Osteoblast (primary cell): Measurements from ENCODE around the gene EYS. TPM values are rescaled to one million over a fixed set of nuclear protein-coding genes. Genes with fewer than 3 reads are reported as not detected.

Experiments used
- DNase-seq: peaks from one replicate; pipeline ENCODE4 v3.0.0; 2011; ENCODE audit warnings: low spot score, mixed read lengths; ENCODE audit not compliant: insufficient read length; ENCODE audit errors: missing footprints
- H2AFZ ChIP-seq: 2 replicates; pipeline ENCODE4 v1.6.0; 2011; ENCODE audit warnings: mild to moderate bottlenecking, low read length
- H3K27ac ChIP-seq: 2 replicates; pipeline ENCODE4 v1.5.1; 2011; ENCODE audit warnings: mild to moderate bottlenecking, low read depth, low read length, moderate library complexity
- H3K27me3 ChIP-seq: 2 replicates; pipeline ENCODE4 v1.6.0; 2012; ENCODE audit warnings: mild to moderate bottlenecking, control low read depth, inconsistent platforms, low read length, moderate library complexity; ENCODE audit not compliant: insufficient read depth
- H3K36me3 ChIP-seq: 2 replicates; pipeline ENCODE4 v1.5.1; 2011; ENCODE audit warnings: mild to moderate bottlenecking, low read length, control low read depth, moderate library complexity; ENCODE audit not compliant: insufficient read depth
- H3K4me1 ChIP-seq: 2 replicates; pipeline ENCODE4 v1.5.1; 2011; ENCODE audit warnings: mild to moderate bottlenecking, low read length, control low read depth, moderate library complexity; ENCODE audit not compliant: insufficient read depth
- H3K4me2 ChIP-seq: 2 replicates; pipeline ENCODE4 v1.6.0; 2011; ENCODE audit warnings: mild to moderate bottlenecking, low read length; ENCODE audit not compliant: insufficient read depth
- H3K4me3 ChIP-seq: fragments of 200-600 bp; sonication (generic); 3 replicates; pipeline ENCODE4 v1.5.1; 2012; ENCODE audit warnings: mild to moderate bottlenecking, low read length, inconsistent platforms; ENCODE audit not compliant: insufficient read depth
- H3K79me2 ChIP-seq: 2 replicates; pipeline ENCODE4 v1.6.0; 2012; ENCODE audit warnings: mild to moderate bottlenecking, low read length, control low read depth, inconsistent platforms; ENCODE audit not compliant: insufficient read depth
- H3K9me3 ChIP-seq: 2 replicates; pipeline ENCODE4 v1.5.1; 2011; ENCODE audit warnings: low read depth, low read length, control low read depth
- H4K20me1 ChIP-seq: 2 replicates; pipeline ENCODE4 v1.6.0; 2012; ENCODE audit warnings: mild to moderate bottlenecking, low read length, control low read depth; ENCODE audit not compliant: insufficient read depth
- CTCF ChIP-seq: IDR thresholded peaks from 2 replicates; pipeline ENCODE4 v1.5.1; 2011; ENCODE audit warnings: mild to moderate bottlenecking, low read depth, low read length, moderate library complexity; ENCODE audit errors: extremely low read depth
- total RNA-seq: library from RNA; depleted of rRNA; stranded (reverse); fragments of >200 nt; gene quantifications from 2 replicates; pipeline ENCODE4 v1.2.3, GENCODE V29; 2012

The EYS gene
- total RNA-seq, 1 donor: under 0.01 TPM

GRCh38 chr6:64807785-64808184 lies 899.2 kb downstream of the EYS start:
- Histone ChIP-seq H3K4me3 (no peak overlapping the region), H3K27me3 (no peaks in the 10 kb centered on the region), H3K4me1 (no peaks in the 10 kb centered on the region), H2AFZ (no peak overlapping the region), H3K79me2 (no peaks in the 10 kb centered on the region), H4K20me1 (no peaks in the 10 kb centered on the region), H3K4me2 (no peak overlapping the region), H3K27ac (no peak overlapping the region), H3K36me3 (no peaks in the 10 kb centered on the region), H3K9me3 (no peaks in the 10 kb centered on the region)
- no peak for DNase-seq
- no peak for TF ChIP-seq CTCF

GRCh38 chr6:64803470-64804166 lies 903.4 kb downstream of the EYS start:
- no peaks in the 10 kb centered on the region for H4K20me1 ChIP-seq
- H3K27ac ChIP-seq: no peak overlapping the region
- no peaks in the 10 kb centered on the region for H3K4me1 ChIP-seq
- no peak for DNase-seq
- H3K9me3 ChIP-seq: no peaks in the 10 kb centered on the region
- no peak overlapping the region for H2AFZ ChIP-seq
- no peak for TF ChIP-seq CTCF
- H3K4me3 ChIP-seq: no peak overlapping the region
- H3K27me3 ChIP-seq: no peaks in the 10 kb centered on the region
- no peaks in the 10 kb centered on the region for H3K36me3 ChIP-seq
- no peak overlapping the region for H3K4me2 ChIP-seq
- no peaks in the 10 kb centered on the region for H3K79me2 ChIP-seq

- H4K20me1 ChIP-seq: no peaks in the 10 kb centered on the region
Measured at GRCh38 chr6:64792534-64792933, 914.5 kb downstream of the EYS start.

GRCh38 chr6:64789476-64789875 lies 917.5 kb downstream of the EYS start:
- Histone ChIP-seq H3K27me3 (no peaks in the 10 kb centered on the region), H3K79me2 (no peaks in the 10 kb centered on the region), H4K20me1 (no peaks in the 10 kb centered on the region), H2AFZ (no peak overlapping the region), H3K9me3 (peaks cover 1% of the 10 kb centered on the region), H3K27ac (no peak overlapping the region), H3K4me2 (no peak overlapping the region), H3K4me3 (no peak overlapping the region), H3K36me3 (no peaks in the 10 kb centered on the region), H3K4me1 (no peaks in the 10 kb centered on the region)
- no peak for TF ChIP-seq CTCF
- no peak for DNase-seq

More at GRCh38 chr6:64792534-64792933, 914.5 kb downstream of the EYS start:
- Histone ChIP-seq H3K4me3 (no peak overlapping the region), H2AFZ (no peak overlapping the region), H3K27ac (no peak overlapping the region), H3K79me2 (no peaks in the 10 kb centered on the region), H3K36me3 (no peaks in the 10 kb centered on the region), H3K4me2 (no peak overlapping the region), H3K4me1 (no peaks in the 10 kb centered on the region), H3K27me3 (no peaks in the 10 kb centered on the region), H3K9me3 (no peaks in the 10 kb centered on the region)
- no peak for TF ChIP-seq CTCF
- DNase-seq: no peak
